Suprapubic skin (tissue), 4 donors: ENCODE measurements around the gene U2AF2. TPM values are rescaled to one million over a fixed set of nuclear protein-coding genes. Genes with fewer than 3 reads are reported as not detected.

Experiments used
- DNase-seq, 2 donors: peaks; one replicate each; pipeline ENCODE4 v3.0.0-alpha.2; 2019; ENCODE audit warnings: low spot score in 2 of 2
- H3K27ac ChIP-seq: fragments of 200-600 bp; sonication (generic); one replicate; pipeline ENCODE4 v1.5.1; 2019
- H3K27me3 ChIP-seq: fragments of 200-600 bp; sonication (generic); one replicate; pipeline ENCODE4 v1.5.1; 2019
- H3K36me3 ChIP-seq: fragments of 200-600 bp; sonication (generic); one replicate; pipeline ENCODE4 v1.5.1; 2019
- H3K4me1 ChIP-seq: fragments of 200-600 bp; sonication (generic); one replicate; pipeline ENCODE4 v1.5.1; 2019
- H3K4me3 ChIP-seq: fragments of 200-600 bp; sonication (generic); one replicate; pipeline ENCODE4 v1.5.1; 2019; ENCODE audit warnings: mild to moderate bottlenecking
- H3K9me3 ChIP-seq: fragments of 200-600 bp; sonication (generic); one replicate; pipeline ENCODE4 v1.5.1; 2019
- CTCF ChIP-seq, 2 donors: fragments of 200-600 bp in 1 of 2; fragments of 450-650 bp in 1 of 2; sonication (generic) in 1 of 2; IDR thresholded peaks; one replicate each; pipeline ENCODE4 v1.5.1; 2016 to 2019; ENCODE audit warnings: antibody characterized with exemption in 2 of 2, mild to moderate bottlenecking in 1 of 2, moderate library complexity in 1 of 2
- EP300 ChIP-seq: sonication (generic); formaldehyde crosslinking; IDR thresholded peaks from one replicate; pipeline ENCODE4 v1.6.1; 2017; ENCODE audit warnings: antibody characterized with exemption
- POLR2A ChIP-seq, 2 donors: fragments of 450-650 bp; IDR thresholded peaks; one replicate each; pipeline ENCODE4 v1.6.1; 2017; ENCODE audit warnings: antibody characterized with exemption in 2 of 2, mild to moderate bottlenecking in 2 of 2, moderate library complexity in 2 of 2
- POLR2AphosphoS5 ChIP-seq, 3 donors: sonication (generic); formaldehyde crosslinking; IDR thresholded peaks; one replicate each; pipeline ENCODE4 v1.6.1; 2017; ENCODE audit warnings: antibody characterized with exemption in 3 of 3
- WGBS: methylation state at CpG from one replicate; pipeline ENCODE4 v1.1.5; 2018; 5-methylcytosine and 5-hydroxymethylcytosine counted together
- total RNA-seq, 4 donors: library from RNA; depleted of rRNA; stranded (reverse); fragments of >200 nt; gene quantifications; one replicate each; pipeline ENCODE4 v1.1.0, GENCODE V29; 2016

U2AF2 gene
- total RNA-seq, 4 donors from 2014 or later: 82.8 to 128 (median 88.5) TPM

- DNase-seq: no peak
- 95% methylated on average over 5 of the region's 5 CpGs for WGBS
Observed at GRCh38 chr19:55609326-55609725, 45.5 kb upstream of the U2AF2 start.

GRCh38 chr19:55611300-55611982, 43.4 kb upstream of the U2AF2 start:
- no peak overlapping the region for H3K27ac ChIP-seq
- H3K36me3 ChIP-seq: peaks cover 50% of the 10 kb centered on the region
- H3K27me3 ChIP-seq: no peaks in the 10 kb centered on the region
- DNase-seq: no peak
- no peak overlapping the region for H3K4me3 ChIP-seq
- no peaks in the 10 kb centered on the region for H3K9me3 ChIP-seq
- 75% methylated on average over 12 of the region's 15 CpGs for WGBS
- TF ChIP-seq EP300 (no peak), POLR2AphosphoS5 (IDR thresholded peaks at IDR 0.05) (no peak), POLR2A (IDR thresholded peaks at IDR 0.05) (no peak), CTCF (IDR thresholded peaks at IDR 0.05) (no peak)
- peaks cover 25% of the 10 kb centered on the region for H3K4me1 ChIP-seq

More at GRCh38 chr19:55609326-55609725, 45.5 kb upstream of the U2AF2 start:
- Histone ChIP-seq H3K4me1 (peaks cover 37% of the 10 kb centered on the region), H3K36me3 (peaks cover 29% of the 10 kb centered on the region), H3K27ac (no peak overlapping the region), H3K4me3 (no peak overlapping the region), H3K9me3 (no peaks in the 10 kb centered on the region), H3K27me3 (no peaks in the 10 kb centered on the region)
- no peak for TF ChIP-seq CTCF (IDR thresholded peaks at IDR 0.05)
- no peak for TF ChIP-seq EP300
- TF ChIP-seq POLR2AphosphoS5 (IDR thresholded peaks at IDR 0.05): no peak
- TF ChIP-seq POLR2A (IDR thresholded peaks at IDR 0.05): no peak

- 62% methylated on average over 3 of the region's 3 CpGs for WGBS
- no peaks in the 10 kb centered on the region for H3K9me3 ChIP-seq
- no peak overlapping the region for H3K4me3 ChIP-seq
- TF ChIP-seq POLR2AphosphoS5 (IDR thresholded peaks at IDR 0.05): no peak
- no peak for TF ChIP-seq EP300
- TF ChIP-seq POLR2A (IDR thresholded peaks at IDR 0.05): no peak
- TF ChIP-seq CTCF (IDR thresholded peaks at IDR 0.05): no peak
- peaks cover 56% of the 10 kb centered on the region for H3K36me3 ChIP-seq
- peaks cover 18% of the 10 kb centered on the region for H3K4me1 ChIP-seq
- no peaks in the 10 kb centered on the region for H3K27me3 ChIP-seq
- no peak overlapping the region for H3K27ac ChIP-seq
- DNase-seq: no peak
Observed at GRCh38 chr19:55611983-55612645, 42.7 kb upstream of the U2AF2 start.

- Histone ChIP-seq H3K36me3 (peaks cover 65% of the 10 kb centered on the region), H3K4me3 (no peak overlapping the region), H3K4me1 (peaks cover 15% of the 10 kb centered on the region), H3K9me3 (no peaks in the 10 kb centered on the region), H3K27me3 (no peaks in the 10 kb centered on the region), H3K27ac (no peak overlapping the region)
- no peak for DNase-seq
- TF ChIP-seq EP300 (no peak), CTCF (IDR thresholded peaks at IDR 0.05) (no peak), POLR2AphosphoS5 (IDR thresholded peaks at IDR 0.05) (no peak), POLR2A (IDR thresholded peaks at IDR 0.05) (no peak)
- WGBS: 92% methylated on average over 24 of the region's 27 CpGs
Observed at GRCh38 chr19:55613396-55613795, 41.4 kb upstream of the U2AF2 start.

- 89% methylated on average over 15 of the region's 75 CpGs for WGBS
- peaks cover 64% of the 10 kb centered on the region for H3K36me3 ChIP-seq
Observed at GRCh38 chr19:55613930-55614710, 40.7 kb upstream of the U2AF2 start.

More at GRCh38 chr19:55613930-55614710, 40.7 kb upstream of the U2AF2 start:
- H3K4me1 ChIP-seq: peaks cover 15% of the 10 kb centered on the region
- no peak for DNase-seq
- H3K27me3 ChIP-seq: no peaks in the 10 kb centered on the region
- TF ChIP-seq POLR2AphosphoS5 (IDR thresholded peaks at IDR 0.05) (no peak), POLR2A (IDR thresholded peaks at IDR 0.05) (no peak), EP300 (no peak), CTCF (IDR thresholded peaks at IDR 0.05) (no peak)
- no peak overlapping the region for H3K4me3 ChIP-seq
- no peak overlapping the region for H3K27ac ChIP-seq
- no peaks in the 10 kb centered on the region for H3K9me3 ChIP-seq
